ENCODE measurements around the gene IL32. TPM values are rescaled to one million over a fixed set of nuclear protein-coding genes. Genes with fewer than 3 reads are reported as not detected.

The IL32 gene
- total and polyA plus RNA-seq, 8 donors = 59.4 to 310 (median 65.5) TPM

DNA sequence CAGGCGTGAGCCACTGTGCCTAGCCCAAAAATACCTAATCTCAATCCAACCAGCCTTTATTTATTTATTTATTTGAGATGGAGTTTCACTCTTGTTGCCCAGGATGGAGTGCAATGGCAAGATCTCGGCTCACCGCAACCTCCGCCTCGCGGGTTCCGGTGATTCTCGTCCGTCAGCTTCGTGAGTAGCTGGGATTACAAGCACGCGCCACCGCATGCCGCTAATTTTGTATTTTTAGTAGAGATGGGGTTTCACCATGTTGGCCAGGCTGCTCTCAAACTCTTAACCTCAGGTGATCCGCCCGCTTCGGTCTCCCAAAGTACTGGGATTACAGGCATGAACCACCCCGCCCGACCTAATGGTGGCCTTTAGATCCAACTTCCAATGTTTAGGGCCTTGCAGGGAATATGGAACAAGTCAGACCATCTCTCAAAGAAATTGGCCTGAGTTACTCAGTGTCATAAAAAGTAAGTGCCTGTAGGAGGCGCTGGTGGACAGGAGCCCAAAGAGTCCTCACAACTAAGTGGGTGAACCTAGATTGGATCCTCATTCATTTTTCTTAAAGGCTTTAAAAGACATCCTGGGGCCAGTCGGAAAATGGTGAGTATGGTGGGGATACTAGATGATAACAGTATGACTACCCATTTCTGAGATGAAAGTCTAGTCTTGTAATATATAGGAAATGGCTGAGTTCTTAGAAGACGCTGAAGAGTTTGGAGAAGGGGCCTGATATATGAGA lies 29.0 kb downstream of the IL32 start:
- Histone ChIP-seq H3K4me1 (peaks cover 0 to 19% of the 10 kb centered on the region in 2 donors), H3K27ac (no peak overlapping the region), H3K4me3 (no peak overlapping the region), H3K9me3 (no peaks in the 10 kb centered on the region), H3K36me3 (no peaks in the 10 kb centered on the region), H3K27me3 (no peaks in the 10 kb centered on the region)
- TF ChIP-seq, protein P1, sequence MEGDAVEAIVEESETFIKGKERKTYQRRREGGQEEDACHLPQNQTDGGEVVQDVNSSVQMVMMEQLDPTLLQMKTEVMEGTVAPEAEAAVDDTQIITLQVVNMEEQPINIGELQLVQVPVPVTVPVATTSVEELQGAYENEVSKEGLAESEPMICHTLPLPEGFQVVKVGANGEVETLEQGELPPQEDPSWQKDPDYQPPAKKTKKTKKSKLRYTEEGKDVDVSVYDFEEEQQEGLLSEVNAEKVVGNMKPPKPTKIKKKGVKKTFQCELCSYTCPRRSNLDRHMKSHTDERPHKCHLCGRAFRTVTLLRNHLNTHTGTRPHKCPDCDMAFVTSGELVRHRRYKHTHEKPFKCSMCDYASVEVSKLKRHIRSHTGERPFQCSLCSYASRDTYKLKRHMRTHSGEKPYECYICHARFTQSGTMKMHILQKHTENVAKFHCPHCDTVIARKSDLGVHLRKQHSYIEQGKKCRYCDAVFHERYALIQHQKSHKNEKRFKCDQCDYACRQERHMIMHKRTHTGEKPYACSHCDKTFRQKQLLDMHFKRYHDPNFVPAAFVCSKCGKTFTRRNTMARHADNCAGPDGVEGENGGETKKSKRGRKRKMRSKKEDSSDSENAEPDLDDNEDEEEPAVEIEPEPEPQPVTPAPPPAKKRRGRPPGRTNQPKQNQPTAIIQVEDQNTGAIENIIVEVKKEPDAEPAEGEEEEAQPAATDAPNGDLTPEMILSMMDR (IDR thresholded peaks at IDR 0.05) = peak; percentile 38 to 44
- intact Hi-C loops (cut with DNase I) = no loop called here
- DNase-seq (no peak), ATAC-seq (peak; percentile 63)

DNA sequence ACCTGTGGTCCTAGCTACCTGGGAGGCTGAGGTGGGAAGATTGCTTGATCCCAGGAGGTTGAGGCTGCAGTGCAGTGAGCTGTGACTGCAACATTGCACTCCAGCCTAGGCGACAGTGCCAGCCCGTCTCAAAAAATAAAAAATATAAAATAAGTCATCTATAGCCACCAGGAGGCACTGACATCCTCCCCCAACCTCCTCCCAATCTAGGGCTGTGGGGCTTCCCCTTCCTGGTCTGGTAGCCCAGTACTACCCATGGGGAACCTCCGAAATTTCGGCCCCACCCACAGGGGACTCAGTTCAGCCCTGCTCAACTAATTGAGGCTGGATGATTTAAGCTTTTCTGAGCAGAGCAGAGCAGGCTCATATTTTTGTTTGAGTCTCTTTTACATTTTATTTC lies 30.4 kb downstream of the IL32 start:
- no peak overlapping the region for H3K4me3 ChIP-seq
- intact Hi-C loops (cut with DNase I) = no loop called here
- peaks cover 7 to 31% of the 10 kb centered on the region in 2 donors for H3K4me1 ChIP-seq
- no peaks in the 10 kb centered on the region for H3K36me3 ChIP-seq
- H3K27ac ChIP-seq = peak overlapping the region in 1 of 2 donors; percentile 2
- TF ChIP-seq, protein P1 (IDR thresholded peaks at IDR 0.05) = peak in 1 of 2 donors; percentile 11
- DNase-seq = peak in 1 of 4 donors; percentile 64
- peak; percentile 24 for ATAC-seq
- H3K27me3 ChIP-seq = no peaks in the 10 kb centered on the region
- H3K9me3 ChIP-seq = no peaks in the 10 kb centered on the region

DNA sequence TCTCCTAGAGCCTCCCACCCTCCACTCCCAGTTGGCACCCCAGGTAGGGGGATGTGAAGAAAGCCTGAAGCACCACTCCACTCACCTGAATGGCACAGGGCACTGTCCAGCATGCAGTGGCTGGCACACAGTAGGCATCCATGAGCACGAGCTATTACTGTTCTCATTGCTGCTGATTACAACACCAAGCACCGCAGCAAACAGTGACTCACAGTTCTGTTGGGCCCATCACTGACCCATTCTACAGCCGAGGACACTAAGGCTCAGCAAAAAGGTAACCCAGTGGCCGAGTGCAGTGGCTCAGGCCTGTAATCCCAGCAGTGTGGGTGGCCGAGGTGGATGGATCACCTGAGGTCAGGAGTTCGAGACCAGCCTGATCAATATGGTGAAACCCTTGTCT lies 30.9 kb downstream of the IL32 start:
- no peaks in the 10 kb centered on the region for H3K36me3 ChIP-seq
- ATAC-seq = no peak
- H3K27me3 ChIP-seq = no peaks in the 10 kb centered on the region
- no peak for DNase-seq
- H3K9me3 ChIP-seq = no peaks in the 10 kb centered on the region
- intact Hi-C loops (cut with DNase I) = no loop called here
- TF ChIP-seq, protein P1 (IDR thresholded peaks at IDR 0.05) = no peak
- peak overlapping the region in 1 of 2 donors; percentile 2 for H3K27ac ChIP-seq
- no peak overlapping the region for H3K4me3 ChIP-seq
- H3K4me1 ChIP-seq = peaks cover 10 to 36% of the 10 kb centered on the region in 2 donors

DNA sequence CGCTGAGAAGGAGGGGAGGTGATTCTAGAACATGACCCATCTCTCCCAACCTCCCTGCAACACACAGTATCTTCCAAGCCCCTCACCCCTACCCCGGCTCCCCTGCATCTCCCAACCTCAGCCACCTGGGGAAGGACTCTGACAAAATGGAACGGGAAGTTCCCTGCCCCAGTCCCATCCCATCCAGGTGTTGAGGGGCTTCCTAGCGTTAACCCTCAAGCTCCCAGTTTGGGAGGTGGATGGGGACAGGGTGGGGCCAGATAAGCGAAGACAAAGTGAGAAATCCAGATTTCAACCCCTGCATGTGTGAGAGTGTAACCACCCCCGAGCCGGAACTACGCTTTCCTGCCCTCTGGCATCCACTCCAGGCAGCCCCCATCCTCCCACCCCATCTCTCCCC lies 31.8 kb downstream of the IL32 start:
- no peak overlapping the region for H3K4me3 ChIP-seq
- H3K9me3 ChIP-seq = no peaks in the 10 kb centered on the region
- H3K36me3 ChIP-seq = no peaks in the 10 kb centered on the region
- ATAC-seq (no peak), DNase-seq (no peak)
- peaks cover 10 to 45% of the 10 kb centered on the region in 2 donors for H3K4me1 ChIP-seq
- TF ChIP-seq, protein P1 (IDR thresholded peaks at IDR 0.05) = no peak
- H3K27ac ChIP-seq = no peak overlapping the region
- no peaks in the 10 kb centered on the region for H3K27me3 ChIP-seq
- intact Hi-C loops (cut with DNase I) = no loop called here

DNA sequence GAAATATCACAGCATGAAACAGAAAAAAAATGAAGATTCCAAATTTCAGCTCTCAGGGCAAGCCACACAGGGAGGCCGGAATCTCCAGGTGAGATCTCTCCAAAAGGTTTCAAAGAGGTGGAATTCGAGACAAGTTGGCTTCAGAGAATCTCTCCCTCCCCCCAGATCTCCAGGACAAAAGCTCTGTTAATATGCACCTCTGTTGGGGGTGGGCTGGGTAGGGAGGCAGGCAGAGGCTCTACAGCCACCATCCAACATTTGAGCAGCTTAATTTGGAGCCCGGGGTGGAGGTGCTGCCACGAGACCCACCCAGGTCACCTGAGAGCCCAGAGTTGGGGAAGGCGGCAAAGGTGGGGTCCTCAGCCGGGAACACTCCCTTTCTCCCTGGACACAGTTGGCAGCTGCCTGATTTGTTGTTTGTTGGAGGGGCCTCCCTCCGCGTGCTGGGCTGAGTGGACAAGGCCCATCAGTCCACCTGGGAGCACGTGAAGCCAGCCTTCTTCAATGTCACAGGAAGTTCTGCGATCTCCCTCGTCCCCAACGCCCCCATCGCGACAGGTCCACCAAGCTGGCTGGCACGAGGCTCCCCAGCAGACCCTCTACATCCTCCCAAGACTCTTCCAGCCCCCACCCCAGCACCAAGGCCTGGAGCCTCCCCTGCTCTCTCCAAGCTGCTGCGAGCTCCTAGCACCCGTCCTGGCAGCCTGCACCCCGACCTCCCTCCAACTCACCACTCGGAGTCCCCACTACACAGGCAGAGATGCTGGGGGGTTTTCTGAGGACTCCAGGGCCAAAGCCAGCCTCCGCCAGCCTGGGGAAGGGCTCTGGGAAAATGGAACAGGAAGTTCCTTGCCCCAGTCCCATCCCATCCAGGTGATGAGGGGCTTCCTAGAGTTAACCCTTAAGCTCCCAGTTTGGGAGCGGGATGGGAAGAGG lies 33.3 kb downstream of the IL32 start, which contains the start of gene ZSCAN10:
TSS of gene ZSCAN10 (minus strand) at position 836 of the 936 bp plus-strand sequence. CDS start 6,357 bp downstream, outside the sequence.
- H3K27me3 ChIP-seq = no peaks in the 10 kb centered on the region
- no peak for DNase-seq
- H3K4me1 ChIP-seq = peaks cover 10 to 45% of the 10 kb centered on the region in 2 donors
- TF ChIP-seq, protein P1 (IDR thresholded peaks at IDR 0.05) = no peak
- no peaks in the 10 kb centered on the region for H3K36me3 ChIP-seq
- intact Hi-C loops (cut with DNase I) = no loop called here
- H3K4me3 ChIP-seq = peak within 1 kb of the TSS; percentile 13 to 29
- peak within 1 kb of the TSS in 1 of 2 donors; percentile 60 for H3K27ac ChIP-seq
- no peaks in the 10 kb centered on the region for H3K9me3 ChIP-seq
- ATAC-seq = no peak
